GM19468 (cell line): Measurements from ENCODE around the gene FAM83D.

ENCODE experiments used
- ATAC-seq: cut with Tn5 transposase; IDR thresholded peaks from one replicate; pipeline ENCODE4 v1.9.1; 2021; ENCODE audit warnings: mild to moderate bottlenecking, moderate library complexity, moderate number of reproducible peaks; ENCODE audit not compliant: unreplicated experiment; ENCODE audit errors: extremely low read depth

Gene FAM83D

GRCh38 chr20:38894091-38894847, 31.9 kb upstream of the FAM83D start:
- no peak for ATAC-seq

- ATAC-seq, result no peak
Measured at GRCh38 chr20:38895098-38895949, 30.9 kb upstream of the FAM83D start.

DNA sequence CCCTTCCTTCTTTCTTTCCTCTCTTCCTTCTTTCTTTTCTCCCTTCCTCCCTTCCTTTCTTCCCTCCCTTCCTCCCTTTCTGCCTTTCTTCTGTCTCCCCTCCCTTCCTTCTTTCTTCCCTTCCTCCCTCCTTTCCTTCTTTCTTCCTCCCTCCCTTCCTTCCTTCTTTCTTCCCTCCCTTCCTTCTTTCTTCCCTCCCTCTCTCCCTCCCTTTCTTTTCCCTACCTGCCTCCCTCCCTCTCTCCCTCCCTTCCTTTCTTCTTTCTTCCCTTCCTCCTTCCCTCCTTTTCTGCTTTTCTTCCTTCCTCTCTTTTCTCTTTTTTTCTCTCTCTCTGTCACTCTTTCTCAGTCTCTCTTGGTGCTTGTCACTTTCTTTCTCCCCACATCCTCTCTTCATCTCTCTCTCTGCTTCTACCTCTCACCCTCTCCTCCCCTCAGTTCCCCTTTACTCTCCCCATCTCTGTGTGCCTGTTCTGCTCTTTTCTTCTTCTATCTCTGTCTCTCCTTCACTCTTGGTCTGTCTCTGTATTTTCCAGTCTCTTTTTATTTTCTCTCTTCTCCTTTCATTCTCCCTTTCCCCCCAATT, 30.1 kb upstream of the FAM83D start:
- ATAC-seq, result no peak

DNA sequence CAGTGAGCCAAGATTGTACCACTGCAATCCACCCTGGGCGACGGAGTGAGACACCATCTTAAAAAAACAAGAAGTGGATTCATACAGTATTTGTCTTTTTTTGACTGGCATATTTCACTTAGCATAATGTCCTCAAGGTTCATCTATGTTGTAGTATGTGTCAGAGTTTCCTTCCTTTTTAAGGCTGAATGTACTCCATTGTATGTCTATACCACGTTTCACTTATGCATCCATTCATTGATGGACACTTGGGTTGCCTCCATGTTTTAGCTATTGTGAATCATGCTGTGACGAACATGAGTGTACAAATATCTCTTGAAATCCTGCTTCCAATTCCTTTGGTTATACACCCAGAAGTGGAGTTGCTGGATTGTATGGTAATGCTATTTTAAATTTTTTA, 28.9 kb upstream of the FAM83D start:
- no peak for ATAC-seq

GRCh38 chr20:38900606-38901005, 25.6 kb upstream of the FAM83D start:
- no peak for ATAC-seq

DNA sequence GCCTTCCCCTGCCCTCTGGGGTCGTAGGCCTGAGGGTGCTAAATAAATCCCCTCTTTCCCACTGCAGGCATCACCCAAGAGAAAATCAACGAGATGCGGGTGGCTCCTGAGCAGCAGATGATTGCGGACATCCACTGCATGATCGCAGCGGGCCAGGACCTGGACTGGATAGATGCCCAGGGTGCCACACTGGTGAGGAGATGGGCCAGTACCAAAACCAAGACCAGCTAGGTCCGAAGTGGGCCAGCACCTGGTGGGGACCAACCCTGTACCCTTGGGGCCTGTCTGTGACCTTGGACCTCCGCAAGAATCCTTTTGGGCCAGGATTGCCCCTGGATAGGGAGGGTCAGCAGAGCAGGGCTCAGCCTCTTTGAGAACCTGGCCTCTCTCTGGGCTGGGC, 23.6 kb upstream of the FAM83D start:
- ATAC-seq, result no peak

DNA sequence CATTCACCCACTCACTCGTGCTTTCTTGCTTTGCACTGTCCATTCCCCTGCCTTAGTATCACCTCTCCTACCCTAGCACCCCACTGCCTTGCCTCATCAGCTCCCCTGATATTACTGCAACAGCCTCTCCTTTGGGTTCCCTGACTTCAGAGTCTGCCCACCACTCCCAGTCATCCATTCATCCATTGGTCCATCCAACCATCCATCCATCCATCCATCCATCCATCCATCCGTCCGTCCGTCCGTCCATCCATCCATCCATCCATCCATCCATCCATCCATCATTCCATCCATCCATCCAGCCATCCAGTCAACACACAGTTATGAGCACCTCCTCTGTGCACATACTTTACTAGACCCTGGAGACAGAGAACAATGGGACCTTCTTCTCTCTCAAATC, 22.9 kb upstream of the FAM83D start:
- no peak for ATAC-seq

GRCh38 chr20:38905375-38905774, 20.8 kb upstream of the FAM83D start:
- no peak for ATAC-seq

- ATAC-seq, result no peak
Measured at GRCh38 chr20:38907918-38908677, 18.1 kb upstream of the FAM83D start.

DNA sequence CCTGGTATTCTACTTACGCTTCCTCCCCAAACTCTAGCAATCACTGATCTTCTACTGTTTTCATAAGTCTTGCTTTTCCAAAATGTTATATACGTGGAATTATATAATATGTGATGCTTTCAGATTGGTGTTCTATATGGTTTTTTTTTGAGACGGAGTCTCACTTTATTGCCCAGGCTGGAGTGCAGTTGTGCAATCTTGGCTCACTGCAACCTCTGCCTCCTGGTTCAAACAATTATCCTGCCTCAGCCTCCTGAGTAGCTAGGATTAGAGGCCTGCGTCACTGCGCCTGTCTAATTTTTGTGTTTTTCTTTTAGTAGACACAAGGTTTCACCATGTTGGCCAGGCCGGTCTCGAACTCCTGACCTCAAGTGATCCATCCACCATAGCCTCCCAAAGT, 10.9 kb upstream of the FAM83D start:
- no peak for ATAC-seq

DNA sequence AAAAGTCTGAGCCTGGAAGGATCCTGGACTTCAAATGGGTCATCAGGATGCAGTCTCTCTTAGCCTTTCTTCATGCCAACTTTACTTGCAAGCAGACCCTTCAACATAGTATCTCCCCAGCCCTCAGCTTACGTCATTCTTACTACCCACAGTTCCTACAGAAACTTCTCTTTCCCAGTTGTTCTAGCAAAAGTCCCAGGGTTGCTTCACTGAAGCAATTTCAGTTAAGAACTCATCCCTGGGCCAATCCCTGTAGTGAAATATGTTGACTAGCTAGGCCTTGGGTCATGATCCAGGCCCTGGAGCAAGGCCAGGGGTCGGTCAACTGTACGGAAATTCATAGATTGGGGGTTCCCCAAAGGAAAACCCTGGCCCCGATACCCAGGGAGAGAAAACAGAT, 8.6 kb upstream of the FAM83D start:
- ATAC-seq, result no peak

DNA sequence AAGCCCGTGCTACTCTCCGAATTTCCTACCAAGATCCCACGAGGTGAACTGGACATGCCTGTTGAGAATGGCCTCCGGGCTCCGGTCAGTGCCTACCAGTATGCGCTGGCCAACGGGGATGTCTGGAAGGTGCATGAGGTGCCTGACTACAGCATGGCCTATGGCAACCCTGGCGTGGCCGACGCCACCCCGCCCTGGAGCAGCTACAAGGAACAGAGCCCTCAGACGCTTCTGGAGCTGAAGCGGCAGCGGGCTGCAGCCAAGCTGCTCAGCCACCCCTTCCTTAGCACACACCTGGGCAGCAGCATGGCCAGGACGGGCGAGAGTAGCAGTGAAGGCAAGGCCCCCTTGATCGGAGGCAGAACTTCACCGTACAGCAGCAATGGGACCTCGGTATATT, 8.0 kb upstream of the FAM83D start:
- no peak for ATAC-seq

DNA sequence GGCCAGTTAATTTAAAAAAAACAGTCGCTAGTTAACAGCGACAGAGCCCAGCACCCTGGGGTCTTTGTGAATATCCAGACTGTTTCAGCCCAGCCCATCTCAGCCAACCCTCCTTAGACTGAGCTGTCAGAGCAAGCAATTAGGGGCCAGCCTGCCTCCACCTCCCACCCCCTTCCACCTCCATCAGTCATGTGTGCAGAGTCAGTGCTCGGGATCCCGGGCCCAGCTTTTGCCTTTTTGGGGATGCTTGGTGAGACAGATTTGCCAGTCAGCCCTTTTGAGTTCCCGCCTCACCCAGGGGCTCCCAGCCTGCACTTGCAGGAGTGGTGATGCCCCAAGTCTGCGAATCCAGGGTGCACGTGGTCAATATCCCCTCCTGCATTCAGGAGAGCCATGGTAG, 6.5 kb upstream of the FAM83D start:
- no peak for ATAC-seq

- ATAC-seq, result no peak
Measured at GRCh38 chr20:38920411-38920810, 5.8 kb upstream of the FAM83D start.

GRCh38 chr20:38920851-38921250, 5.4 kb upstream of the FAM83D start:
- no peak for ATAC-seq

- ATAC-seq, result no peak
Measured at GRCh38 chr20:38924718-38925117, 1.5 kb upstream of the FAM83D start.

GRCh38 chr20:38926934-38927616, 858 bp downstream of the FAM83D start:
- ATAC-seq, result no peak

DNA sequence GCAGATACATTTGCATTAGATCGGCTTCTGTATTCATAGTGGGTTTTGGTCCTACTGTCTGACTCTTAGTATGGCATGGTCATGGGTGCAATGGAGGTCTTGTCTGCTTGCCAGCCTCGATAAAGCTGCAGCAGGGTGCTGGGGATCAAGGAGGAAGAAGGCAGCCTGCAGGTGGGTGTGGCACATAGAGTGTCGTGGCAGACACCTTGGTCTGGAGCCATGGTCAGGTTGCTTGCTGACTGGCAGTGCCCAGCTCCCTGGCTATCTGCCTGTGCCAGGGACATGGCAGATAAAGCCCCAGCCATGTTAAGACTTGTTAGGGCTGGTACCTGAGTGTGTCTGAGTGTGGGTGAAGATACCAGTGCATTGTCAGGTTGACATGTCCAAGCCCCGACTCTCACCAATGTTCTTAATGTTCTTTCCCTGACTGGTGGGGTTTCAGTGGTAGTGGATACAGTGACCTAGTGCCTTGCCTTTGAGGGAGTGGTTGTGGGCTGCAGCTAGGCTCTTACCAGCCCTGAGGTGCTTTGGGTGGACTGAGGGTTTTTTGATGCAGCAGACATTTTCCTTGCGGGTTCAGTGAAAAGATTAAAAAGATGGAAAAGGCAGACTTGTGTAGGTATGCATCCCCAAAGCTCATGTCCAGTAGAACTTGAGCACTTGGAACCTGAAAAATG, 1.8 kb downstream of the FAM83D start:
- ATAC-seq, result no peak

GRCh38 chr20:38930242-38930569, 4.0 kb downstream of the FAM83D start:
- ATAC-seq, result no peak

GRCh38 chr20:38931984-38932383, 5.8 kb downstream of the FAM83D start:
- ATAC-seq, result no peak
